Hepatocyte (in vitro differentiated cells): ENCODE data around the gene PRKAG1. TPM values are rescaled to one million over a fixed set of nuclear protein-coding genes. Genes with fewer than 3 reads are reported as not detected.

Experiments used
- DNase-seq: peaks from one replicate; pipeline ENCODE4 v3.0.0-alpha.2; 2016; ENCODE audit warnings: low spot score
- H2AFZ ChIP-seq: fragments of 200-600 bp; sonication (generic); 2 replicates; pipeline ENCODE4 v1.6.0; 2016; ENCODE audit warnings: antibody characterized with exemption, mild to moderate bottlenecking
- H3K27ac ChIP-seq: fragments of 200-600 bp; sonication (generic); 2 replicates; pipeline ENCODE4 v1.5.1; 2016; ENCODE audit warnings: mild to moderate bottlenecking
- H3K27me3 ChIP-seq: fragments of 200-600 bp; sonication (generic); 2 replicates; pipeline ENCODE4 v1.6.1; 2016
- H3K36me3 ChIP-seq: fragments of 200-600 bp; sonication (generic); replicated peaks from 2 replicates; pipeline ENCODE4 v1.5.1; 2016; ENCODE audit warnings: low read depth; ENCODE audit not compliant: insufficient read depth
- H3K4me1 ChIP-seq: fragments of 200-600 bp; sonication (generic); 2 replicates; pipeline ENCODE4 v1.5.1; 2016; ENCODE audit warnings: mild to moderate bottlenecking, moderate library complexity; ENCODE audit not compliant: insufficient read depth
- H3K4me2 ChIP-seq: fragments of 200-600 bp; sonication (generic); 2 replicates; pipeline ENCODE4 v1.6.0; 2016
- H3K4me3 ChIP-seq: fragments of 200-600 bp; sonication (generic); 2 replicates; pipeline ENCODE4 v1.5.1; 2016; ENCODE audit warnings: mild to moderate bottlenecking
- H3K79me2 ChIP-seq: fragments of 200-600 bp; sonication (generic); 2 replicates; pipeline ENCODE4 v1.6.0; 2017; ENCODE audit warnings: mild to moderate bottlenecking
- H3K9me2 ChIP-seq: fragments of 200-600 bp; sonication (generic); replicated peaks from 2 replicates; pipeline ENCODE4 v1.6.0; 2017; ENCODE audit warnings: mild to moderate bottlenecking; ENCODE audit not compliant: insufficient read depth
- H3K9me3 ChIP-seq: fragments of 200-600 bp; sonication (generic); 2 replicates; pipeline ENCODE4 v1.5.1; 2016; ENCODE audit warnings: low read depth, mild to moderate bottlenecking
- H4K20me1 ChIP-seq: fragments of 200-600 bp; sonication (generic); 2 replicates; pipeline ENCODE4 v1.6.0; 2016; ENCODE audit warnings: mild to moderate bottlenecking; ENCODE audit not compliant: insufficient read depth, poor library complexity, severe bottlenecking
- EZH2 ChIP-seq: fragments of 200-600 bp; sonication (generic); IDR thresholded peaks from 2 replicates; pipeline ENCODE4 v1.6.1; 2016; ENCODE audit warnings: antibody characterized with exemption, mild to moderate bottlenecking, borderline replicate concordance
- EZH2phosphoT487 ChIP-seq: fragments of 200-600 bp; sonication (generic); IDR thresholded peaks from one replicate; pipeline ENCODE4 v1.6.1; 2018; ENCODE audit warnings: antibody characterized with exemption, mild to moderate bottlenecking, low read depth, moderate library complexity; ENCODE audit not compliant: unreplicated experiment, severe bottlenecking
- WGBS: methylation state at CpG from one replicate; pipeline ENCODE4 v1.1.6; 2016; ENCODE audit warnings: low lambda C conversion rate; ENCODE audit errors: missing lambda C conversion rate; 5-methylcytosine and 5-hydroxymethylcytosine counted together
- polyA plus RNA-seq: library from polyadenylated mRNA; unstranded; fragments of >200 nt; fragmentation: Nextera tagmentation; extraction: Ambion mirVana; gene quantifications from 2 replicates; pipeline ENCODE4 v1.2.1, GENCODE V29; 2016
- total RNA-seq: library from RNA; depleted of rRNA; stranded (reverse); fragments of >200 nt; gene quantifications from 2 replicates; pipeline ENCODE4 v1.2.3, GENCODE V29; 2014
- TF ChIP-seq, protein P1 (sequence below): fragments of 200-600 bp; sonication (generic); IDR thresholded peaks from 2 replicates; pipeline ENCODE4 v1.5.1; 2016; ENCODE audit warnings: antibody characterized with exemption, mild to moderate bottlenecking; ENCODE audit not compliant: poor library complexity

PRKAG1 gene
- total and polyA plus RNA-seq, 2 experiments from 2014 or later = 46.0 to 61.5 TPM

DNA sequence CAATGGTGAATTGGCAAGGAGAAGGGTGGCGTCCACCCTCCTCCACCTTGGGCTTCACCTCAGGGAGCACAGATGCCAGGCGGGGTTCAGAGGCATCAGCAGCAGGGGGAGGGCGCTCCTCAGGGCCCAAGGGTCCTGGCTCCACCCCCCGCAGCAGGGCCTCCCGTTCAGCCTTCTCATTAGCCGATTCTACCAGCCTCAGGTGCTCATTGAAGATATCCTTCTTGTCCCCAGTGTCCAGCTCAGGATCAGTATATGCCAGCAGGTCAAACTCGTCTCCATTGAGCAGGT lies 19.3 kb upstream of the PRKAG1 start:
- no peaks in the 10 kb centered on the region for H3K4me1 ChIP-seq
- H2AFZ ChIP-seq = no peak overlapping the region
- no peak overlapping the region for H3K4me3 ChIP-seq
- WGBS = 89% methylated on average over 7 of the region's 7 CpGs
- no peaks in the 10 kb centered on the region for H3K79me2 ChIP-seq
- no peaks in the 10 kb centered on the region for H3K9me3 ChIP-seq
- no peaks in the 10 kb centered on the region for H3K36me3 ChIP-seq
- no peak overlapping the region for H3K27ac ChIP-seq
- no peaks in the 10 kb centered on the region for H4K20me1 ChIP-seq
- no peaks in the 10 kb centered on the region for H3K27me3 ChIP-seq
- DNase-seq = no peak
- no peak overlapping the region for H3K4me2 ChIP-seq
- TF ChIP-seq EZH2phosphoT487 = no peak
- TF ChIP-seq EZH2 = no peak
- TF ChIP-seq, protein P1, sequence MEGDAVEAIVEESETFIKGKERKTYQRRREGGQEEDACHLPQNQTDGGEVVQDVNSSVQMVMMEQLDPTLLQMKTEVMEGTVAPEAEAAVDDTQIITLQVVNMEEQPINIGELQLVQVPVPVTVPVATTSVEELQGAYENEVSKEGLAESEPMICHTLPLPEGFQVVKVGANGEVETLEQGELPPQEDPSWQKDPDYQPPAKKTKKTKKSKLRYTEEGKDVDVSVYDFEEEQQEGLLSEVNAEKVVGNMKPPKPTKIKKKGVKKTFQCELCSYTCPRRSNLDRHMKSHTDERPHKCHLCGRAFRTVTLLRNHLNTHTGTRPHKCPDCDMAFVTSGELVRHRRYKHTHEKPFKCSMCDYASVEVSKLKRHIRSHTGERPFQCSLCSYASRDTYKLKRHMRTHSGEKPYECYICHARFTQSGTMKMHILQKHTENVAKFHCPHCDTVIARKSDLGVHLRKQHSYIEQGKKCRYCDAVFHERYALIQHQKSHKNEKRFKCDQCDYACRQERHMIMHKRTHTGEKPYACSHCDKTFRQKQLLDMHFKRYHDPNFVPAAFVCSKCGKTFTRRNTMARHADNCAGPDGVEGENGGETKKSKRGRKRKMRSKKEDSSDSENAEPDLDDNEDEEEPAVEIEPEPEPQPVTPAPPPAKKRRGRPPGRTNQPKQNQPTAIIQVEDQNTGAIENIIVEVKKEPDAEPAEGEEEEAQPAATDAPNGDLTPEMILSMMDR = no peak
- H3K9me2 ChIP-seq = no peaks in the 10 kb centered on the region

DNA sequence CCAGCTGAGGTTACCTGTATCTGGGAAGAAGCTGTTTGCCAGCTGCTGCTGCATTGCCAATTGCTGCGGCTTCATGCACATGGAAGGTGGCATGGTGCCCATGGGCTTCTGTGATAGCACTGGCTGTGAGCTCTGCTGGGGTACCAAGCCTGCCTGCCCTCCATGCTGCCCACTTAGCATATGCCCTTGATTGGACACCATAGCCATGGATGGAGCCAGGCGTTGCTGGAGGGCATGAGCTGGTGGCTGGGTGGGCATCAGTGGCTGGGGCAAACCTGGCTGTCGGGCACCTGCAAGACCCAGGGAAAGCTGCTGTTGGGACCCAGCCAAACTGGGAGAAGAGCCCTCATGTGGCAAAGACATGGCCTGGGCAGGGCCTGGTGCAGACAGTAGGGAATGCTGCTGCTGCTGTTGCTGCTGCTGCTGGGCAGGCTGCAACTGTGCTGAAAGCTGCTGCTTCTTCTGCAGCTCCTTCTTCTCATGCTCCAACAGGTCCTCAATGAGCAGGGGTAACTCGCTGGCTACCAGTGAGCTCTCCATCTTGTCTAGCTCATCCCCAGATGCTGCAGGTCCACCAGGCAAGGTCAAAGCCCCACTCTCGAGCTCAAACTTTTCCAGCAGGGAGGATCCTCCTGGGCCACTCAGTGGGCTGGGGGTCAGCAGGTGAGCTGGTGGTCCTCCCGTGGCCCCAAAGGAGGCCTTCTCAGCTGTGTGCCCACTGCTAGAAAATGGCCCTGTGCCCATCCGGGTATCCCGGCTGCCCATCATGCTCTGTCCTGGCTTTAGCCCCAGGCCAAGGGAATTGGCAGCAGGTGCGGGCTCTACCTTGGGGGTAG lies 18.8 kb upstream of the PRKAG1 start:
- Histone ChIP-seq H3K27ac (no peak overlapping the region), H3K4me1 (no peaks in the 10 kb centered on the region), H3K4me3 (no peak overlapping the region), H3K79me2 (no peaks in the 10 kb centered on the region), H2AFZ (no peak overlapping the region), H4K20me1 (no peaks in the 10 kb centered on the region), H3K4me2 (no peak overlapping the region), H3K9me2 (no peaks in the 10 kb centered on the region), H3K9me3 (no peaks in the 10 kb centered on the region), H3K27me3 (no peaks in the 10 kb centered on the region), H3K36me3 (no peaks in the 10 kb centered on the region)
- DNase-seq = no peak
- WGBS = 96% methylated on average over 9 of the region's 9 CpGs
- TF ChIP-seq, protein P1 = no peak
- TF ChIP-seq EZH2phosphoT487 (no peak), EZH2 (no peak)

DNA sequence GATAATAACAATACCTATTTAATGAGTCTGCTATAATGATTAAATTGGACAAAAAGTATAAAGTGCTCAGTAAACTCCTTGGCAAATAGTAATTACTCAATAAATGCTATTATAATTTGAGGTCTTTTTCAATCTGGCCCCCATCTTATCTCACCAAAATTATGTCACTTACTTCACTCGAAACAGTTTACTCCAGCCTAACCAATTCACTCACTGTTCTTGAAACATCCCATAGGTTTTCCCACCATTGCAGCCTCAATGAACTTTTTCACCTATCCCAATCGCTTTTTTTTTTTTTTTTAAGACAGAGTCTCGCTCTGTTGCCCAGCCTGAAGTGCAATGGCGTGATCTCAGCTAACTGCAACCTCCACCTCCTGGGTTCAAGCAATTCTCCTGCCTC lies 17.5 kb upstream of the PRKAG1 start:
- Histone ChIP-seq H3K4me2 (no peak overlapping the region), H3K27me3 (no peaks in the 10 kb centered on the region), H3K4me3 (no peak overlapping the region), H4K20me1 (no peaks in the 10 kb centered on the region), H3K9me3 (no peaks in the 10 kb centered on the region), H3K36me3 (no peaks in the 10 kb centered on the region), H3K4me1 (no peaks in the 10 kb centered on the region), H2AFZ (no peak overlapping the region), H3K9me2 (no peaks in the 10 kb centered on the region), H3K27ac (no peak overlapping the region), H3K79me2 (no peaks in the 10 kb centered on the region)
- 93% methylated on average over 4 of the region's 4 CpGs for WGBS
- TF ChIP-seq EZH2phosphoT487 (no peak), EZH2 (no peak)
- TF ChIP-seq, protein P1 = no peak
- DNase-seq = no peak
